IMR-90 (cell line): ENCODE data around the gene LUZP1. TPM values are rescaled to one million over a fixed set of nuclear protein-coding genes. Genes with fewer than 3 reads are reported as not detected.

ENCODE experiments used
- ATAC-seq: fragments of 200-7000 bp; cut with Tn5 transposase; 2 replicates; pipeline ENCODE4 v1.9.1; 2020; ENCODE audit warnings: low read depth, mild to moderate bottlenecking, moderate library complexity
- BruUV-seq: library from RNA; stranded (reverse); fragments of 400-500 nt; replicated peaks from 2 replicates; lab custom pipeline; 2021; lab: Mats Ljungman, UMichigan
- CTCF ChIA-PET: fragments of 300-600 bp; formaldehyde crosslinking; extraction: SDS; loops from one replicate; lab custom pipeline; 2021; ENCODE audit warnings: antibody characterized with exemption; lab: Yijun Ruan, JAX
- POLR2A ChIA-PET: fragments of 300-600 bp; sonication (Branson Sonifier 250); formaldehyde crosslinking; loops from one replicate; lab custom pipeline; 2022; ENCODE audit warnings: antibody characterized with exemption; ENCODE audit not compliant: unreplicated experiment; lab: Charles Lee
- DNase-seq: peaks from one replicate; pipeline ENCODE4 v3.0.0; 2013
- H2AFZ ChIP-seq: replicated peaks from 2 replicates; pipeline ENCODE3; 2013; ENCODE audit warnings: low read length, mild to moderate bottlenecking; ENCODE audit not compliant: poor library complexity
- H2AK5ac ChIP-seq: 2 replicates; pipeline ENCODE4 v1.6.1; 2013; ENCODE audit warnings: low read depth, low read length, inconsistent platforms
- H2AK9ac ChIP-seq: replicated peaks from 2 replicates; pipeline ENCODE3; 2013; ENCODE audit warnings: mild to moderate bottlenecking, low read depth, low read length, moderate library complexity; ENCODE audit not compliant: poor library complexity
- H2BK120ac ChIP-seq: 2 replicates; pipeline ENCODE4 v1.6.1; 2013; ENCODE audit warnings: low read depth, low read length, inconsistent platforms
- H2BK15ac ChIP-seq: 3 replicates; pipeline ENCODE4 v1.6.1; 2013; ENCODE audit warnings: low read depth, low read length, inconsistent platforms
- H2BK20ac ChIP-seq: 2 replicates; pipeline ENCODE4 v1.6.1; 2013; ENCODE audit warnings: low read depth, mild to moderate bottlenecking, inconsistent platforms, low read length, moderate library complexity
- H2BK5ac ChIP-seq: 2 replicates; pipeline ENCODE4 v1.6.1; 2013; ENCODE audit warnings: mild to moderate bottlenecking, low read depth, low read length, inconsistent platforms; ENCODE audit not compliant: poor library complexity, severe bottlenecking
- H3K14ac ChIP-seq: replicated peaks from 2 replicates; pipeline ENCODE4 v1.6.1; 2013; ENCODE audit warnings: low read depth, low read length, inconsistent platforms
- H3K18ac ChIP-seq: 2 replicates; pipeline ENCODE4 v1.6.1; 2013; ENCODE audit warnings: low read depth, low read length, control low read depth
- H3K23ac ChIP-seq: 2 replicates; pipeline ENCODE4 v1.6.1; 2013; ENCODE audit warnings: low read depth, low read length, inconsistent platforms
- H3K27ac ChIP-seq: 2 replicates; pipeline ENCODE4 v1.5.1; 2013; ENCODE audit warnings: mild to moderate bottlenecking, control low read depth, low read length; ENCODE audit not compliant: insufficient read depth
- H3K27me3 ChIP-seq: 2 replicates; pipeline ENCODE4 v1.6.1; 2013; ENCODE audit warnings: low read length; ENCODE audit not compliant: control insufficient read depth, insufficient read depth
- H3K36me3 ChIP-seq: 2 replicates; pipeline ENCODE4 v1.6.1; 2013; ENCODE audit warnings: low read length, mixed read lengths; ENCODE audit not compliant: control insufficient read depth, insufficient read depth
- H3K4ac ChIP-seq: 2 replicates; pipeline ENCODE4 v1.6.1; 2013; ENCODE audit warnings: low read depth, low read length, inconsistent platforms
- H3K4me1 ChIP-seq: 2 replicates; pipeline ENCODE4 v1.6.1; 2013; ENCODE audit warnings: low read length, mixed read lengths; ENCODE audit not compliant: control insufficient read depth, insufficient read depth
- H3K4me2 ChIP-seq: 2 replicates; pipeline ENCODE4 v1.6.1; 2013; ENCODE audit warnings: low read depth, mild to moderate bottlenecking, control low read depth, low read length, moderate library complexity
- H3K4me3 ChIP-seq: 2 replicates; pipeline ENCODE4 v1.5.1; 2013; ENCODE audit warnings: low read depth, mild to moderate bottlenecking, control low read depth, low read length, moderate library complexity; ENCODE audit not compliant: insufficient read depth
- H3K56ac ChIP-seq: 2 replicates; pipeline ENCODE4 v1.6.1; 2013; ENCODE audit warnings: low read length, inconsistent platforms; ENCODE audit not compliant: insufficient read depth; ENCODE audit errors: extremely low read depth
- H3K79me1 ChIP-seq, 2 experiments: 2 replicates each; pipeline ENCODE4 v1.6.1; 2013; ENCODE audit warnings: low read length in 2 of 2, inconsistent platforms in 1 of 2, low read depth in 1 of 2
- H3K9ac ChIP-seq: 2 replicates; pipeline ENCODE4 v1.6.1; 2013; ENCODE audit warnings: low read depth, low read length, control low read depth
- H3K9me1 ChIP-seq: 2 replicates; pipeline ENCODE4 v1.6.1; 2013; ENCODE audit warnings: low read length, inconsistent platforms; ENCODE audit not compliant: insufficient read depth
- H3K9me3 ChIP-seq: 2 replicates; pipeline ENCODE4 v1.6.1; 2013; ENCODE audit warnings: low read length; ENCODE audit not compliant: control insufficient read depth, insufficient read depth
- H4K20me1 ChIP-seq: 2 replicates; pipeline ENCODE4 v1.6.1; 2013; ENCODE audit warnings: low read length, inconsistent platforms; ENCODE audit not compliant: insufficient read depth
- H4K5ac ChIP-seq: 2 replicates; pipeline ENCODE4 v1.6.1; 2013; ENCODE audit warnings: mild to moderate bottlenecking, low read depth, low read length, control low read depth
- H4K8ac ChIP-seq, 2 experiments: 2 replicates each; pipeline ENCODE4 v1.6.1; 2013; ENCODE audit warnings: low read depth in 2 of 2, low read length in 2 of 2, control low read depth in 1 of 2, inconsistent platforms in 1 of 2
- H4K91ac ChIP-seq: 2 replicates; pipeline ENCODE4 v1.6.1; 2013; ENCODE audit warnings: low read depth, low read length, inconsistent platforms; ENCODE audit not compliant: insufficient read depth
- BHLHE40 ChIP-seq: fragments of 150-350 bp; IDR thresholded peaks from 2 replicates; pipeline ENCODE4 v1.6.1; 2016; ENCODE audit warnings: mild to moderate bottlenecking, low read depth, low read length
- CEBPB ChIP-seq: IDR thresholded peaks from 2 replicates; pipeline ENCODE4 v1.6.1; 2012; ENCODE audit warnings: low read depth, low read length, improper control_type of control experiment
- CHD1 ChIP-seq: IDR thresholded peaks from 2 replicates; pipeline ENCODE4 v1.6.1; 2012; ENCODE audit warnings: low read depth, low read length, improper control_type of control experiment
- FOS ChIP-seq: fragments of 150-350 bp; IDR thresholded peaks from 2 replicates; pipeline ENCODE4 v1.6.1; 2016; ENCODE audit warnings: low read depth, low read length
- MAFK ChIP-seq: IDR thresholded peaks from 2 replicates; pipeline ENCODE4 v1.6.1; 2012; ENCODE audit warnings: low read depth, low read length, improper control_type of control experiment
- MAZ ChIP-seq: IDR thresholded peaks from 2 replicates; pipeline ENCODE4 v1.6.1; 2012; ENCODE audit warnings: low read depth, mild to moderate bottlenecking, low read length, improper control_type of control experiment, moderate library complexity, borderline replicate concordance
- MXI1 ChIP-seq: IDR thresholded peaks from 2 replicates; pipeline ENCODE4 v1.6.1; 2012; ENCODE audit warnings: low read depth, mild to moderate bottlenecking, low read length, moderate library complexity, borderline replicate concordance
- POLR2A ChIP-seq: IDR thresholded peaks from 2 replicates; pipeline ENCODE4 v1.6.1; 2012; ENCODE audit warnings: mild to moderate bottlenecking, low read depth, low read length
- RAD21 ChIP-seq: IDR thresholded peaks from 2 replicates; pipeline ENCODE4 v1.6.1; 2012; ENCODE audit warnings: low read length, improper control_type of control experiment
- RCOR1 ChIP-seq: IDR thresholded peaks from 2 replicates; pipeline ENCODE4 v1.6.1; 2012; ENCODE audit warnings: mild to moderate bottlenecking, low read length, improper control_type of control experiment; ENCODE audit not compliant: insufficient replicate concordance
- SMC3 ChIP-seq: fragments of 150-350 bp; IDR thresholded peaks from 2 replicates; pipeline ENCODE4 v1.6.1; 2016; ENCODE audit warnings: low read depth, mild to moderate bottlenecking, antibody characterized with exemption, low read length, moderate library complexity
- WGBS, 2 experiments: methylation state at CpG; one replicate each; pipeline versions ENCODE4 v1.1.5 to v1.1.7; 2013; ENCODE audit warnings: missing lambda C conversion rate in 2 of 2; ENCODE audit not compliant: insufficient read length in 1 of 2; ENCODE audit errors: extremely low coverage in 2 of 2; 5-methylcytosine and 5-hydroxymethylcytosine counted together
- dilution Hi-C: fragments of 300-500 bp; cut with HindIII; formaldehyde crosslinking; loops from one replicate; pipeline ENCODE4 v1.14.3; 2018; ENCODE audit warnings: low sequenced_read_pairs; ENCODE audit not compliant: unreplicated experiment
- in situ Hi-C: fragments of 300-500 bp; cut with MboI; formaldehyde crosslinking; loops from 3 replicates; pipeline ENCODE4 v1.14.3; 2019; ENCODE audit warnings: low sequenced_read_pairs, inconsistent platforms, mixed read lengths
- intact Hi-C: fragments of 100-400 bp; cut with micrococcal nuclease; formaldehyde crosslinking; loops from 2 replicates; pipeline ENCODE4 v1.10.0; 2022
- polyA plus RNA-seq, 3 experiments: library from polyadenylated mRNA; depleted of rRNA; stranded (reverse); fragments of >200 nt; gene quantifications; 2 replicates each; pipeline ENCODE4 v1.2.3, GENCODE V29; 2012; ENCODE audit warnings: low replicate concordance in 1 of 3
- total RNA-seq: library from RNA; depleted of rRNA; stranded (reverse); fragments of >200 nt; gene quantifications from 2 replicates; pipeline ENCODE4 v1.2.3, GENCODE V29; 2012
- TF ChIP-seq, protein P1 (sequence below): fragments of 150-350 bp; IDR thresholded peaks from 2 replicates; pipeline ENCODE4 v1.6.1; 2016; ENCODE audit warnings: low read depth, mild to moderate bottlenecking, low read length, moderate library complexity, borderline replicate concordance
- TF ChIP-seq, protein P2 (sequence below): conservative IDR thresholded peaks from 2 replicates; pipeline ENCODE4 v1.5.1; 2012; ENCODE audit warnings: mild to moderate bottlenecking, low read depth, low read length, improper control_type of control experiment

The LUZP1 gene
- total and polyA plus RNA-seq, 2 of the 4 experiments (the other 2 are of a cell fraction), result 13.1 to 31.7 TPM

DNA sequence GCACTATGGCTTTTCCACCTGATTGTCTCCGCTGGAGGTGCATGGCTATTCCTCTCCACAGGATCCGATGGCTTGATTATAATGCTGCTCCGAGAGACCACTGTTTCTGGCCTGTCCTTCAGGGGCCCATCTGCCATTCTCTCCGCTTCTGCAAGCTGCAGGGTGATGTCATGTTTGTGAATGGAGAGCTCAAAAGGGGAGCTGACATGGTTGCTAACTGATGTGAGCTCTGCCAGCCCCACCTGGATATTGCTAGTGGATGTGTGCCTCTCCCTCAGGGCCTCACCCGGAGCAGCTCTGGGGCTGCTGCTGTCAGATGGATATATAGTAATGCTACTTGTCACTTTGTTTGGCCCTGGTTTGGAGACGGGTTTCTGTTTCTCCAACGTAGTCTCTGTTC, 77.1 kb downstream of the LUZP1 start:
- H3K18ac ChIP-seq, result no peak overlapping the region
- H4K5ac ChIP-seq, result no peak overlapping the region
- H2AK9ac ChIP-seq, result no peak overlapping the region
- H2BK5ac ChIP-seq, result no peak overlapping the region
- CTCF ChIA-PET, result no interaction called here
- H4K8ac ChIP-seq, result no peak overlapping the region
- H3K9ac ChIP-seq, result no peak overlapping the region
- H2BK15ac ChIP-seq, result no peak overlapping the region
- no peak overlapping the region for H3K4me3 ChIP-seq
- H3K23ac ChIP-seq, result no peak overlapping the region
- H4K91ac ChIP-seq, result no peak overlapping the region
- DNase-seq (no peak), ATAC-seq (no peak)
- H3K36me3 ChIP-seq, result peaks cover 64% of the 10 kb centered on the region
- dilution Hi-C loops, result no loop called here
- no peaks in the 10 kb centered on the region for H3K27me3 ChIP-seq
- H3K4ac ChIP-seq, result no peak overlapping the region
- H3K4me1 ChIP-seq, result no peaks in the 10 kb centered on the region
- H2BK20ac ChIP-seq, result no peak overlapping the region
- H3K14ac ChIP-seq, result no peak overlapping the region
- H2BK120ac ChIP-seq, result no peak overlapping the region
- H3K9me3 ChIP-seq, result no peaks in the 10 kb centered on the region
- H3K27ac ChIP-seq, result no peak overlapping the region
- H3K4me2 ChIP-seq, result no peak overlapping the region
- H2AK5ac ChIP-seq, result no peak overlapping the region
- no peak overlapping the region for H2AFZ ChIP-seq
- POLR2A ChIA-PET, result no interaction called here
- in situ Hi-C loops, result no loop called here
- H4K20me1 ChIP-seq, result peaks cover 30% of the 10 kb centered on the region; the same call in 1 of the 2 replicates
- intact Hi-C loops, result no loop called here
- H3K9me1 ChIP-seq, result peaks cover 11% of the 10 kb centered on the region; the same call in 1 of the 2 replicates
- H3K56ac ChIP-seq, result no peak overlapping the region
- no peak for TF ChIP-seq RAD21
- TF ChIP-seq, protein P1, sequence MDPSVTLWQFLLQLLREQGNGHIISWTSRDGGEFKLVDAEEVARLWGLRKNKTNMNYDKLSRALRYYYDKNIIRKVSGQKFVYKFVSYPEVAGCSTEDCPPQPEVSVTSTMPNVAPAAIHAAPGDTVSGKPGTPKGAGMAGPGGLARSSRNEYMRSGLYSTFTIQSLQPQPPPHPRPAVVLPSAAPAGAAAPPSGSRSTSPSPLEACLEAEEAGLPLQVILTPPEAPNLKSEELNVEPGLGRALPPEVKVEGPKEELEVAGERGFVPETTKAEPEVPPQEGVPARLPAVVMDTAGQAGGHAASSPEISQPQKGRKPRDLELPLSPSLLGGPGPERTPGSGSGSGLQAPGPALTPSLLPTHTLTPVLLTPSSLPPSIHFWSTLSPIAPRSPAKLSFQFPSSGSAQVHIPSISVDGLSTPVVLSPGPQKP, result no peak
- no peak for TF ChIP-seq MAFK
- no peak for TF ChIP-seq SMC3
- TF ChIP-seq BHLHE40, result no peak
- TF ChIP-seq CHD1, result no peak
- TF ChIP-seq, protein P2, sequence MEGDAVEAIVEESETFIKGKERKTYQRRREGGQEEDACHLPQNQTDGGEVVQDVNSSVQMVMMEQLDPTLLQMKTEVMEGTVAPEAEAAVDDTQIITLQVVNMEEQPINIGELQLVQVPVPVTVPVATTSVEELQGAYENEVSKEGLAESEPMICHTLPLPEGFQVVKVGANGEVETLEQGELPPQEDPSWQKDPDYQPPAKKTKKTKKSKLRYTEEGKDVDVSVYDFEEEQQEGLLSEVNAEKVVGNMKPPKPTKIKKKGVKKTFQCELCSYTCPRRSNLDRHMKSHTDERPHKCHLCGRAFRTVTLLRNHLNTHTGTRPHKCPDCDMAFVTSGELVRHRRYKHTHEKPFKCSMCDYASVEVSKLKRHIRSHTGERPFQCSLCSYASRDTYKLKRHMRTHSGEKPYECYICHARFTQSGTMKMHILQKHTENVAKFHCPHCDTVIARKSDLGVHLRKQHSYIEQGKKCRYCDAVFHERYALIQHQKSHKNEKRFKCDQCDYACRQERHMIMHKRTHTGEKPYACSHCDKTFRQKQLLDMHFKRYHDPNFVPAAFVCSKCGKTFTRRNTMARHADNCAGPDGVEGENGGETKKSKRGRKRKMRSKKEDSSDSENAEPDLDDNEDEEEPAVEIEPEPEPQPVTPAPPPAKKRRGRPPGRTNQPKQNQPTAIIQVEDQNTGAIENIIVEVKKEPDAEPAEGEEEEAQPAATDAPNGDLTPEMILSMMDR, result no peak
- TF ChIP-seq MAZ, result no peak
- TF ChIP-seq FOS, result no peak
- no peak for TF ChIP-seq MXI1
- no peak for TF ChIP-seq CEBPB
- no peak for TF ChIP-seq POLR2A
- TF ChIP-seq RCOR1, result no peak
- BruUV-seq, result no TSS peak
- WGBS, 2 experiments, result 100% methylated on average over 3 of the region's 7 CpGs; no CpG with 5 or more reads in 1 of the 2 experiments
- H3K79me1 ChIP-seq, result peaks cover 33 to 75% of the 10 kb centered on the region in 2 experiments
